ENCODE results near the gene SMYD2. TPM values are rescaled to one million over a fixed set of nuclear protein-coding genes. Genes with fewer than 3 reads are reported as not detected.

The SMYD2 gene
- total RNA-seq, 1 experiment from 2014 or later, result 6.4 TPM

DNA sequence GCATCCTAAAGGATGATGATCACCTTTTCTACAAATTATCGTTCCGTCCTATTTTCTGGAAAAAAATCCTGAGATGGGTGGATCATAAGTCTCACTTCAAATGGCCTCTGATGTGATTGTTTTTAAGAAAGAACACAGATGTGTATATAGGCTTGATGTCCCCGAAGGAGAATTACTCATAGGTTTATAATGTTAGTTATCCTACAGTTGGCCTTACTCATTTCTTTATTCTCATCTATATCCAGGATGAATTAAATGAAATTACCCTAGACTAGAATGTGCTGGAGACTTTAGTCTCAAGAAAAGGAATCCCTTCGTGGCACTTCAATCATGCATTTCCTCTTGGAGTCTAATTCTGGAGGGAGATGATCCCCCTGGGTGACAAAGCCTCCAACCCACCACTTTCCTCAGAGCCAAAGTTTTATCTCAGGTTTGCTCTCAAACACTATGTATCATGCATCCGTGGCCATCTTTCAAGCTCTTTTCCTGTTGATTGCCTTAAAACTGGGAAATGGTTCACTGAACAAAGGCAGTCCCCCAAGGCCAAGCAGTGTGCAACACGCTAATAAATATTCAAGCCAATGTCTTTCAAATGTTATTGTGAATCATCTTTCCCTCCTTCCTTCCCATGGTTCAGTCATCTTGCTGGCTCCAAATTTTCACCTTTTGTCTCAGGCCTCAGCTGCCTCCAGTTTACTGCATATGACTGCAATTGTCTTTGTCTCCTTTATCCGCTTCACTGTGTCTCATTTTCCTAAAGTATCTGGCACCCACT, 32.5 kb upstream of the SMYD2 start (continued):
- TF ChIP-seq ZNF532 (CRISPR knock-in tag; IDR thresholded peaks at IDR 0.05; ENCODE audit: borderline replicate concordance), result no peak

GRCh38 chr1:214249651-214250050, 31.3 kb upstream of the SMYD2 start:
- no peak for DNase-seq (ENCODE audit: low spot score)
- Mint-ChIP-seq H3K4me1 (peaks cover 20% of the 10 kb centered on the region), H3K4me3 (no peak overlapping the region), H3K36me3 (no peaks in the 10 kb centered on the region), H3K9me3 (no peaks in the 10 kb centered on the region), H3K27ac (no peak overlapping the region; the same call in 1 of the 2 replicates), H3K27me3 (ENCODE audit: low read depth) (no peaks in the 10 kb centered on the region)
- ChIA-PET POLR2A (no interaction called here), CTCF (interaction anchor here (0.7 to 2.2 kb wide), 4 partner anchors 35 to 84 kb away, joined by 3 to 8 read pairs (median 5); no protein-coding TSS in a partner anchor)
- TF ChIP-seq ZNF138 (CRISPR knock-in tag; conservative IDR thresholded peaks at IDR 0.05) (no peak), EMX1 (CRISPR knock-in tag; IDR thresholded peaks at IDR 0.05) (no peak), FOXP4 (CRISPR knock-in tag; IDR thresholded peaks at IDR 0.05) (no peak), FOXP1 (CRISPR knock-in tag; IDR thresholded peaks at IDR 0.05; ENCODE audit: borderline replicate concordance) (no peak), CREM (CRISPR knock-in tag; IDR thresholded peaks at IDR 0.05) (no peak)
- ATAC-seq, result no peak

DNA sequence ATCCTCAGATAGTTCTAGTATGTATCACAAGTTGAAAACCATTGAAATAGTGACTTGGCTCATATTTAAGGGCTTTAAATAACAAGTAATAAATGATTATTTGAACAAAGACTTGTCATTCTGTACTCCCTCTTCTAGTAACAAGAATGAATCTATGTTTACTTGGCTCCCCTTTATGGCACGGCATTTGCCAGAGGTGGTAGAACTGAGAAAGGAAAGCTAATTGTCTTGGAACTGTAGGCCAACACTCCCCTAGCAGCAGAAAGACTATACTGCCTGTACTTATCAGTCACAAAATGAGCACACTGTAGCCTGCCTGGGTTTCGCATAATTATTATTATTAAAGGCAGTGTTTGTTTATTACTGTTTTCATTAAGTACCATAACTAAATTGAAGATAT, 29.6 kb upstream of the SMYD2 start:
- H3K9me3 Mint-ChIP-seq, result peaks cover 7% of the 10 kb centered on the region; the same call in 1 of the 2 replicates
- H3K27me3 Mint-ChIP-seq (ENCODE audit: low read depth), result no peaks in the 10 kb centered on the region
- no peak for TF ChIP-seq TCF7 (CRISPR knock-in tag; IDR thresholded peaks at IDR 0.05; ENCODE audit: low read depth)
- H3K27ac Mint-ChIP-seq, result no peak overlapping the region
- POLR2A ChIA-PET, result no interaction called here
- H3K4me1 Mint-ChIP-seq, result peaks cover 20% of the 10 kb centered on the region
- no peaks in the 10 kb centered on the region for H3K36me3 Mint-ChIP-seq
- CTCF ChIA-PET, result interaction anchor here (1.0 to 1.6 kb wide), 3 partner anchors 11 to 82 kb away, joined by 3 to 5 read pairs (median 4); no protein-coding TSS in a partner anchor
- DNase-seq (ENCODE audit: low spot score) (no peak), ATAC-seq (no peak)
- H3K4me3 Mint-ChIP-seq, result no peak overlapping the region

GRCh38 chr1:214255509-214255908, 25.4 kb upstream of the SMYD2 start:
- no peak overlapping the region for H3K4me3 Mint-ChIP-seq
- H3K9me3 Mint-ChIP-seq, result peaks cover 7% of the 10 kb centered on the region; the same call in 1 of the 2 replicates
- ChIA-PET POLR2A (no interaction called here), CTCF (interaction anchor here (9.2 kb wide), 1 partner anchor 73 kb away, joined by 275 read pairs; no protein-coding TSS in a partner anchor)
- no peak for ATAC-seq
- peaks cover 10% of the 10 kb centered on the region for H3K4me1 Mint-ChIP-seq
- no peak for DNase-seq (ENCODE audit: low spot score)
- no peaks in the 10 kb centered on the region for H3K27me3 Mint-ChIP-seq (ENCODE audit: low read depth)
- H3K27ac Mint-ChIP-seq, result no peak overlapping the region
- no peaks in the 10 kb centered on the region for H3K36me3 Mint-ChIP-seq
- no peak for TF ChIP-seq NR1H2 (CRISPR knock-in tag; IDR thresholded peaks at IDR 0.05)
- TF ChIP-seq ZNF532 (CRISPR knock-in tag; IDR thresholded peaks at IDR 0.05; ENCODE audit: borderline replicate concordance), result no peak
- TF ChIP-seq USF2 (CRISPR knock-in tag; IDR thresholded peaks at IDR 0.05), result no peak
- TF ChIP-seq, protein P1, sequence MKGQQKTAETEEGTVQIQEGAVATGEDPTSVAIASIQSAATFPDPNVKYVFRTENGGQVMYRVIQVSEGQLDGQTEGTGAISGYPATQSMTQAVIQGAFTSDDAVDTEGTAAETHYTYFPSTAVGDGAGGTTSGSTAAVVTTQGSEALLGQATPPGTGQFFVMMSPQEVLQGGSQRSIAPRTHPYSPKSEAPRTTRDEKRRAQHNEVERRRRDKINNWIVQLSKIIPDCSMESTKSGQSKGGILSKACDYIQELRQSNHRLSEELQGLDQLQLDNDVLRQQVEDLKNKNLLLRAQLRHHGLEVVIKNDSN (CRISPR knock-in tag; IDR thresholded peaks at IDR 0.05), result no peak
- TF ChIP-seq, protein P2, sequence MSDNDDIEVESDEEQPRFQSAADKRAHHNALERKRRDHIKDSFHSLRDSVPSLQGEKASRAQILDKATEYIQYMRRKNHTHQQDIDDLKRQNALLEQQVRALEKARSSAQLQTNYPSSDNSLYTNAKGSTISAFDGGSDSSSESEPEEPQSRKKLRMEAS (CRISPR knock-in tag; IDR thresholded peaks at IDR 0.05), result no peak
- no peak for TF ChIP-seq E2F4 (CRISPR knock-in tag; IDR thresholded peaks at IDR 0.05; ENCODE audit: borderline replicate concordance, low read depth)
- TF ChIP-seq PRRX2 (CRISPR knock-in tag; IDR thresholded peaks at IDR 0.05), result no peak
- TF ChIP-seq FOXP1 (CRISPR knock-in tag; IDR thresholded peaks at IDR 0.05; ENCODE audit: borderline replicate concordance), result no peak
